HepG2 (cell line): ENCODE data around the gene SPRYD3. TPM values are rescaled to one million over a fixed set of nuclear protein-coding genes. Genes with fewer than 3 reads are reported as not detected.

Source experiments
- GATAD2A ChIP-seq: IDR thresholded peaks from 2 replicates; pipeline ENCODE4 v1.6.1; 2016
- HNF1A ChIP-seq, 2 experiments: sonication (generic) in 1 of 2; formaldehyde crosslinking in 1 of 2; IDR thresholded peaks; 2 replicates each; pipeline versions ENCODE4 v1.4.0 to v1.6.1; 2016 to 2020; ENCODE audit warnings: borderline replicate concordance in 1 of 2, low read depth in 1 of 2, mild to moderate bottlenecking in 1 of 2, missing genetic modification reagents in 1 of 2
- HOXA9 ChIP-seq: sonication (generic); formaldehyde crosslinking; IDR thresholded peaks from 2 replicates; pipeline ENCODE4 v1.8.1; 2022; ENCODE audit warnings: missing genetic modification reagents, mild to moderate bottlenecking, moderate library complexity, borderline replicate concordance
- MXD4 ChIP-seq: IDR thresholded peaks from 2 replicates; pipeline ENCODE4 v1.6.1; 2016; ENCODE audit warnings: mild to moderate bottlenecking, missing biosample characterization, missing genetic modification reagents
- MZF1 ChIP-seq: sonication (generic); formaldehyde crosslinking; IDR thresholded peaks from 2 replicates; pipeline ENCODE4 v1.8.1; 2023; ENCODE audit warnings: mild to moderate bottlenecking, missing genetic modification reagents, borderline replicate concordance
- PHF20 ChIP-seq: sonication (generic); formaldehyde crosslinking; IDR thresholded peaks from 2 replicates; pipeline ENCODE4 v1.5.0; 2020; ENCODE audit warnings: mild to moderate bottlenecking, missing genetic modification reagents
- PHF8 ChIP-seq: sonication (generic); formaldehyde crosslinking; IDR thresholded peaks from 2 replicates; pipeline ENCODE4 v1.5.0; 2020; ENCODE audit warnings: missing genetic modification reagents
- SETDB1 ChIP-seq: sonication (generic); formaldehyde crosslinking; IDR thresholded peaks from 2 replicates; pipeline ENCODE4 v1.5.1; 2020; ENCODE audit warnings: missing genetic modification reagents, mild to moderate bottlenecking, borderline replicate concordance
- SIN3B ChIP-seq: fragments of 150-350 bp; IDR thresholded peaks from 2 replicates; pipeline ENCODE4 v1.6.1; 2014; ENCODE audit warnings: low read length
- SMARCE1 ChIP-seq: fragments of 450-650 bp; IDR thresholded peaks from 2 replicates; pipeline ENCODE4 v1.6.1; 2017; ENCODE audit warnings: borderline replicate concordance
- ZBTB7A ChIP-seq: sonication (generic); formaldehyde crosslinking; IDR thresholded peaks from 2 replicates; pipeline ENCODE4 v1.8.0; 2022; ENCODE audit warnings: mild to moderate bottlenecking, missing genetic modification reagents
- ZMYM3 ChIP-seq: sonication (generic); formaldehyde crosslinking; IDR thresholded peaks from 2 replicates; pipeline ENCODE4 v1.5.1; 2020; ENCODE audit warnings: mild to moderate bottlenecking, missing genetic modification reagents
- ZNF460 ChIP-seq: sonication (generic); formaldehyde crosslinking; IDR thresholded peaks from 2 replicates; pipeline ENCODE4 v1.5.1; 2020; ENCODE audit warnings: missing genetic modification reagents, mild to moderate bottlenecking, borderline replicate concordance
- ZNF513 ChIP-seq: sonication (generic); formaldehyde crosslinking; conservative IDR thresholded peaks from 2 replicates; pipeline ENCODE4 v1.5.0; 2020; ENCODE audit warnings: missing genetic modification reagents
- ZNF75D ChIP-seq: sonication (generic); formaldehyde crosslinking; IDR thresholded peaks from 2 replicates; pipeline ENCODE4 v1.8.1; 2023; ENCODE audit warnings: missing genetic modification reagents, mild to moderate bottlenecking, borderline replicate concordance
- polyA plus RNA-seq, 8 experiments: library from polyadenylated mRNA; depleted of rRNA in 3 of 8; stranded (reverse) in 7 of 8; unstranded in 1 of 8; fragments of >200 nt; fragmentation: Illumina TruSeq in 4 of 8; extraction: Trizol in 4 of 8; gene quantifications; 2 replicates each; pipeline versions ENCODE4 v1.2.1 to v1.2.3, GENCODE V29; 2011 to 2016; ENCODE audit warnings: low read depth in 4 of 8, missing spikeins in 1 of 8, mixed read lengths in 1 of 8; ENCODE audit not compliant: insufficient read depth in 1 of 8
- total RNA-seq, 5 experiments: library from RNA; depleted of rRNA; stranded (reverse); fragments of >200 nt; fragmentation: Illumina TruSeq; extraction: Trizol; gene quantifications; 2 replicates each; pipeline ENCODE4 v1.2.3, GENCODE V29; 2016; ENCODE audit warnings: low read depth in 1 of 5
- TF ChIP-seq, protein P1 (sequence below): sonication (generic); formaldehyde crosslinking; IDR thresholded peaks from 2 replicates; pipeline ENCODE4 v1.5.0; 2020; ENCODE audit warnings: missing genetic modification reagents, mild to moderate bottlenecking, borderline replicate concordance
- TF ChIP-seq, protein P2 (sequence below): fragments of 450-650 bp; IDR thresholded peaks from 2 replicates; pipeline ENCODE4 v1.6.1; 2016
- TF ChIP-seq, protein P3 (sequence below): conservative IDR thresholded peaks from 2 replicates; pipeline ENCODE4 v1.6.1; 2018; ENCODE audit warnings: missing genetic modification reagents

SPRYD3 gene
- total and polyA plus RNA-seq, 2 of the 13 experiments (the other 11 are each of a cell fraction or from before 2014, with no cell fraction given), result 9.0 to 9.2 TPM

DNA sequence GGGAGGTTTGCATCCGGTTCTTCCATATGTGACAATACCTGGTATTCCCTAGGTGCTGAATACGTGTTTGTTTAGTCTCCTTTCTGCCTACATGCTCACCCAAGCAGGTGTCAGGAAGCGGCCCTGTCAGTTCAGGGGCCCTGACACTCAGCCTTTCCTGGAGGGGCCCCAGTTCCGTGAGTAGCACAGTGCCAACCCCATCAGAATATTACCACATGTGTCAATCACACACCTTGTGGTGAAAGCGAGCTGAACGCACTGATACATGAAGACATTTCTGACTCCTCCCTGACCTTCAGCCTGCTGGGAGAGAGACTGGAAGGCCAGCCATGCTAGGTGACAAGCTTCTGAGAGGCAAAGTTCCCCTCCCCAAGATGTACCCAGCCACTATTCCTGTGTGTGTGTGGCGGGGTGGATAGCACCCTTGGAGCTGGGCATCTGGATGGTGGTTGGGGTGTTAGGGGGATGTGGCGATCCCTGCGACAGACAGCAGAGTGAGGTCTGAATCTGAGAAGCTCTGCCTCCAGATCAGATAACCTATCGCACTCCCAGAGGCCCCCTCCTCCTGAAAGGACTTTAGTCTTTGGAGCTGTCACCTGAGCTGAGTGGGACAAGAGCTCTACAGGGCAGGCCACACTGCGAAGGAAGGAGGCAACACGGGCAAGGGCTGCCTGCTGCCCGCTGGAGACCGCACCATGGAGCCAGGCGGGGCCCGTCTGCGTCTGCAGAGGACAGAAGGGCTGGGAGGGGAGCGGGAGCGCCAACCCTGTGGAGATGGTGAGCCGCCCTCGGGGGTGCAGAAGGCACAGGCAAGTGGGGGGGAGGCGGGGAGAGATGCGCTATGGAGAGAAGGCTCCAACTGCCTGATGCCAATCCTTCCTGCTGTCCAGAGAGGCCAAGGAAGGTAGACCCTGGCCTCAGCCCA, 24.0 kb upstream of the SPRYD3 start, which contains the start of gene SOAT2 (continued):
- TF ChIP-seq HNF1A (IDR thresholded peaks at IDR 0.05; ENCODE audit: low read depth), result no peak; the same call in none of the 2 replicates
- TF ChIP-seq HNF1A (CRISPR knock-in tag; IDR thresholded peaks at IDR 0.05; ENCODE audit: borderline replicate concordance), result no peak
- TF ChIP-seq ZMYM3 (CRISPR knock-in tag), result no peak
- TF ChIP-seq MXD4 (CRISPR knock-in tag), result peak; percentile 10; the same call in 1 of the 2 replicates
- TF ChIP-seq SETDB1 (CRISPR knock-in tag), result no peak
- no peak for TF ChIP-seq HOXA9
- TF ChIP-seq PHF8, result peak; percentile 36; the same call in 1 of the 2 replicates
- no peak for TF ChIP-seq SIN3B
- TF ChIP-seq, protein P1, sequence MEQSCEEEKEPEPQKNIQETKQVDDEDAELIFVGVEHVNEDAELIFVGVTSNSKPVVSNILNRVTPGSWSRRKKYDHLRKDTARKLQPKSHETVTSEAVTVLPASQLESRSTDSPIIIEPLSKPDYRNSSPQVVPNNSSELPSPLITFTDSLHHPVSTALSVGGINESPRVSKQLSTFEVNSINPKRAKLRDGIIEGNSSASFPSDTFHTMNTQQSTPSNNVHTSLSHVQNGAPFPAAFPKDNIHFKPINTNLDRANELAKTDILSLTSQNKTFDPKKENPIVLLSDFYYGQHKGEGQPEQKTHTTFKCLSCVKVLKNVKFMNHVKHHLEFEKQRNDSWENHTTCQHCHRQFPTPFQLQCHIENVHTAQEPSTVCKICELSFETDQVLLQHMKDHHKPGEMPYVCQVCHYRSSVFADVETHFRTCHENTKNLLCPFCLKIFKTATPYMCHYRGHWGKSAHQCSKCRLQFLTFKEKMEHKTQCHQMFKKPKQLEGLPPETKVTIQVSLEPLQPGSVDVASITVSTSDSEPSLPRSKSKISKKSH (CRISPR knock-in tag), result no peak
- TF ChIP-seq MZF1 (CRISPR knock-in tag), result no peak; the same call in 1 of the 2 replicates
- TF ChIP-seq ZNF460 (CRISPR knock-in tag), result no peak
- TF ChIP-seq ZNF513 (CRISPR knock-in tag), result no peak
- no peak for TF ChIP-seq SMARCE1
- TF ChIP-seq, protein P2, sequence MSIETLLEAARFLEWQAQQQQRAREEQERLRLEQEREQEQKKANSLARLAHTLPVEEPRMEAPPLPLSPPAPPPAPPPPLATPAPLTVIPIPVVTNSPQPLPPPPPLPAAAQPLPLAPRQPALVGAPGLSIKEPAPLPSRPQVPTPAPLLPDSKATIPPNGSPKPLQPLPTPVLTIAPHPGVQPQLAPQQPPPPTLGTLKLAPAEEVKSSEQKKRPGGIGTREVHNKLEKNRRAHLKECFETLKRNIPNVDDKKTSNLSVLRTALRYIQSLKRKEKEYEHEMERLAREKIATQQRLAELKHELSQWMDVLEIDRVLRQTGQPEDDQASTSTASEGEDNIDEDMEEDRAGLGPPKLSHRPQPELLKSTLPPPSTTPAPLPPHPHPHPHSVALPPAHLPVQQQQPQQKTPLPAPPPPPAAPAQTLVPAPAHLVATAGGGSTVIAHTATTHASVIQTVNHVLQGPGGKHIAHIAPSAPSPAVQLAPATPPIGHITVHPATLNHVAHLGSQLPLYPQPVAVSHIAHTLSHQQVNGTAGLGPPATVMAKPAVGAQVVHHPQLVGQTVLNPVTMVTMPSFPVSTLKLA, result no peak
- TF ChIP-seq ZNF75D, result no peak
- peak; percentile 55; the same call in 1 of the 2 replicates for TF ChIP-seq GATAD2A (CRISPR knock-in tag)
- no peak for TF ChIP-seq PHF20 (CRISPR knock-in tag)
- 0 out of 2 replicates have a peak, but pooled peaks have one; percentile 46 for TF ChIP-seq ZBTB7A (CRISPR knock-in tag)
- TF ChIP-seq, protein P3, sequence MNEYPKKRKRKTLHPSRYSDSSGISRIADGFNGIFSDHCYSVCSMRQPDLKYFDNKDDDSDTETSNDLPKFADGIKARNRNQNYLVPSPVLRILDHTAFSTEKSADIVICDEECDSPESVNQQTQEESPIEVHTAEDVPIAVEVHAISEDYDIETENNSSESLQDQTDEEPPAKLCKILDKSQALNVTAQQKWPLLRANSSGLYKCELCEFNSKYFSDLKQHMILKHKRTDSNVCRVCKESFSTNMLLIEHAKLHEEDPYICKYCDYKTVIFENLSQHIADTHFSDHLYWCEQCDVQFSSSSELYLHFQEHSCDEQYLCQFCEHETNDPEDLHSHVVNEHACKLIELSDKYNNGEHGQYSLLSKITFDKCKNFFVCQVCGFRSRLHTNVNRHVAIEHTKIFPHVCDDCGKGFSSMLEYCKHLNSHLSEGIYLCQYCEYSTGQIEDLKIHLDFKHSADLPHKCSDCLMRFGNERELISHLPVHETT (CRISPR knock-in tag), result no peak
